ENCODE data around the gene CALML6.
"Not testable (repeated sequence)": the region's sequence is repeated elsewhere in the genome, so short reads cannot be mapped to it uniquely, and the experiment has no call there.

Gene CALML6

DNA sequence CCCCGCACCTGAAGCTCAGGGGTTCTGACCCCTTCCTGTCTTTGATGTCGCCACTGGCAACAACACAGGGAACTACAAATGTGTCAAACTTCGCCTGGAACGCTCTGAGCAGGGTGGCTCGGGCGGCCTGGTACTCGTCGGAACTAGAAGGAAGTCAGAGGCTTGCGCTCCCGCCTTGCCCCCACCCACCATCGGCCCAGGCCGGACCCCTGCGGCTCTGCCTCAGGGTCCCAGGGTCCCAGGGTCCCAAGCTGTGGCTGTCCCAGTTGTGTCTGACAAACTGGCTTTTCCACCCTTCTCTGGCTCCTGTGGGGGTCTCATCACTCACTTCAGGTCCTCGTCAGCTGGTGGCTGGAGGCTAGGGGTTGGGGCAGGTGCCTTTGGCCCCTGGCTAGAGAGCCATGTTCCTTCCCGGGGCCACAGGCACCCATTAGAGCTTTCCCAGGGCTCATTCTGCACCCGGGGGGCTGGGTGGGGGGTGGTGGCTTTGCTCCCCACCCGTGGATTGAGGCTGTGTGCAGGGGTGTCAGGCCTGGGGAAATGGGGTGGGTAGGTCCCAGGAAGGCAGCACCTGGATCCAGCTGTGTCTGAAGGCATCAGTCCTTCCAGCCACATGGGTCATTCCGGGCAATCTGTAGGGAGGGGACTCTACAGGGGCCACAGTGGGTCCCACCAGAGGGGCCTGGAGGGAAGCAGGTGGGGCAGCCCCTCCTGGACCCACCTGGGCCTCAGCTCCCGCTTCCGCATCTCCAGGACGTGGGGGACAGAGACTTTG lies 12.0 kb downstream of the CALML6 start:
- no peak for DNase-seq

DNA sequence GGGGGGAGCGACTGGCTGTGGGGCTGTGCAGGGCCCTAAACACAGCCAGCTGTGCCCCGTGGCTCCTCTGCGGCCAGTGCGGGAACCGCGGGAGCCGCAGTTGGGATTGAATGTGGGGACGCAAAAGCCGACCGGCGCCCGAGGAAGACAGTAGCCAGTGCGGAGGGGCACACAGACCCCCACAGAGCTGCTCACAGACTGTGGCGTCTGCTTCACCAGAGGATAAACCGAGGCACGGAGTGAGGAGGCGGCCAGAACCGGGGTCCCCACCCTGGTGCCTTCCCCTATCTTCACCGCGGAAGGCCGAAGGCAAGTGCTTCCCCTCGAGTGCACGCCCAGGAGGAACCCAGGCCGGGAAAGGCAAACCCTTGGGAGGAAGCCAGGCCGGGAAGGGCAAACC lies 12.7 kb downstream of the CALML6 start:
- DNase-seq, result no peak

DNA sequence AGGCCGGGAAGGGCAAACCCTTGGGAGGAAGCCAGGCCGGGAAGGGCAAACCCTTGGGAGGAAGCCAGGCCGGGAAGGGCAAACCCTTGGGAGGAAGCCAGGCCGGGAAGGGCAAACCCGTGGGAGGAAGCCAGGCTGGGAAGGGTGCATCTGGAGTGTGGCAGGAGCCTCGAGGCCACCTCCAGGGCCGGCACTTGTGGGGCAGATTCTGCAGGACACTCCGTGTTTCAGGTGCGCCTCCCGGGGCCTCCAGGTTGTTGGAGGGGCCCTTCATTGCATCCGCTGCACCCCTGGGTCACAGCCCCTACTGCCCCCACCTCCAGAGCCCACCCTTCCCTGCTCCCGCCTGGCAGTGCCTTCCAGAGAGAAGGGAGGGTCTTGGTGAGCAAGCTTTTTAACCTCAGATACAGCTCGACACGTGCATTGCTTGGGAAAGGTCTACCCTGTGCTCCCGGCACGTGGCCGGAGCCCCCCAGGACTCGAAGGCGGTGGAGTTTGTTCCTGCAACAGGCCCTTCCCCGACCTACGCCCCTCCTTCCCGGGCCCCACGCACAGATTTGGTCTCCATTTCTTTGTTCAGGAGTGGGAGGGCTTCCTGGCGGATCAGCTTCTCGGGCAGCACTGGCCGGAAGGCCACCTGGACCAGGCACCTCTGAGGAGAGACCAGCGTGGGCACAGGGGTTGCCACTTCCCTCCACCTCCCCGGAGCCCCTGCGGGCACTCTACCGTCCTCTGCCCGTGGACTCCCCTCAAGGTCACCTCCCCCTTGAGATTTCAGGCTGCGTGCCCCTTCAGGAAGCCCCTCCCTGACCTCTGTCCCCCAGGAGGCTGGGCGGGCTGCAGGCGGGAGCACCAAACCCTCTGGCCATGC lies 13.4 kb downstream of the CALML6 start:
- DNase-seq, result no peak

DNA sequence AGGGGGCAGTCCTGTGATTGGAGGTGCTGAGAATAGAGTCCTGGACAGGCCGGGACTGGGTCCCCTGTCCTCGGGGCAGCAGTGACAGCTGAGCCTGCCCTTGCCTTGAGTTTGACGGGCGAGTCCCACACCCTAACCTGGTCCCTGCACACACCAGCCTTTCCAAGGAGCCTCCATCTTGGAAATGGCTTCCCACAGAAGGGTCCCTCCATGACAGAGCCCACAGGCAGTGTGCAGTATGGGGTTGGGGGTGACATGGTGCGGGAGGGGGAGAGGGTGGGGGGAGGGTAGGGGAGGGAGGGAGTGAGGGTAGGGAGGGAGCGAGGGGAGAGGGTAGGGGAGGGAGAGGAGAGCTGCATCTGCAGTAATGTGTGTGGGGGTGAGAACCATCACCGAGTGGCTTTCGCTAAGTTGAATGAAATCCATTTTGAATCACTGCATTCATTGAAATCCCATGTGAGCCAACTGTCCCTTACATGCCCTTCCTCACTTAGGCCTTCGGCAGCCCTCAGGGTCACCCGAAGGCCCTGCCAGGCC lies 14.1 kb downstream of the CALML6 start:
- no peak for DNase-seq

DNA sequence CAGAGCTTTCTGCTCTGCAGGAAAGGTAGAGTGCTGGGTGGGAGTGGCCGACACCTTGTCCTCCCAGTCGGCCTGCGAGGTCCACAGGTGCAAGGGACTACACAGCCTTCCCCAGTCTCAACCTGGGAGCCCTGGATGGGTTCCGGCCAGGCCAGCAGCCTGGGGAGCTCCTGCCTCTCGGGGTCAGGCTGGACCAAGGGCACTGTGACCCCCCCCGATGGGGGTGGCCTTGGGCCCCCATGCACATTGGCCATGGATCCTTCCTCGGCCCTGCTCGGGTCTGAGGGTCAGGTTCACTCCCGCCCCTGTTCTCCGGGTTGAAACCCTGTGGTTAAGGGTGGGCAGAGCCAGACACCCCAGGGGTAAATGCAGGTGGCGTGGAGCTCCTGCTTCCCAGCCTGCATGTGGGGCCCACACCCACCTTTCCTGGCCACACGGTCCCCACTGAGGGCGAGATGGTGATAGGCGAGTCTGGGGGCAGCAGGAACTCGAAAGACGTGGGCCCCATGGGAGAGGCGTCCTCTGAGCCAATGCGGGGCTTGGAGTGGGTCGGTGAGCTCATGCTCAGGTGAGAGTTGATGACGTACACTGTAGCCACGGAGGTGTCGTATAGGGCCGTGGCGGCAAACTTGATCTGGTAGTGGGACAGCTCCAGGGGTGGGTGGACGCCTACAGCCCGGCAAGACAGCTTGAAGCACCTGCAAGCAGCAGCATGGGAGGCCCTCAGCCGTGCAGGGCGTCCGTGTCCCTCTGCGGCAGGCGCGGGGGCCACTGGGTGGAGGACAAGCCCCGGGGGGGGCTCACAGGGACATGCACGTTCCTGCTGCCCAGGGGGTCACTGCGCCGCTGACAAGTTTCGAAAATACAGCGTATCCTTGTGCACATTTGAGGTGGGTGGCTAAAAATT lies 14.8 kb downstream of the CALML6 start:
- no peak for DNase-seq

DNA sequence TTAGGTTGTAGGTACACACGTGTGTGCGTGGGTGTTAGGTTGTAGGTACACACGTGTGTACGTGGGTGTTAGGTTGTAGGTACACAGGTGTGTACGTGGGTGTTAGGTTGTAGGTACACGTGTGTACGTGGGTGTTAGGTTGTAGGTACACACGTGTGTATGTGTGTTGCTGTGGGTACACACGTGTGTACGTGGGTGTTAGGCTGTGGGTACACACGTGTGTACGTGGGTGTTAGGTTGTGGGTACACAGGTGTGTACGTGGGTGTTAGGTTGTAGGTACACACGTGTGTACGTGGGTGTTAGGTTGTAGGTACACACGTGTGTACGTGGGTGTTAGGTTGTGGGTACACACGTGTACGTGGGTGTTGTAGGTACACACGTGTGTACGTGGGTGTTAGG lies 19.8 kb downstream of the CALML6 start:
- not testable (repeated sequence) for DNase-seq

DNA sequence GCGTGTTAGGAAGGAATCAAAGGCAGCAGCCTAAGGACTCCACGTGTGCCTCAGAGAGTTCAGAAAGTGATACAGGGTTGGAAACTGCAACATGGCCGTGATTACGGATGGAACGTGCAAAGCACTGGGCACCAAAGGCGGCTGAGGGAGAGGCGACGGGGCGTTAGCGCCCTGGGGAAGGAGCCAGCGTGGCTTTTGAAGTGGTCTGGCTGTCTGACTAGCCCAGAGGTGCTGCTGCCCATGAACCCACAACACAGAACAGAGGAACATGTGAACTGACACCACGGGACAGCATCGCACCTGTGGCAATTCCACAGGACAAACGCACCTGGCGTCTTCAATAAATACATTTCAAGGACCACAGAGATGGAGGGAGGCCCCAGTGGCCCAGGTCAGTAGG lies 22.0 kb downstream of the CALML6 start:
- DNase-seq, result no peak

DNA sequence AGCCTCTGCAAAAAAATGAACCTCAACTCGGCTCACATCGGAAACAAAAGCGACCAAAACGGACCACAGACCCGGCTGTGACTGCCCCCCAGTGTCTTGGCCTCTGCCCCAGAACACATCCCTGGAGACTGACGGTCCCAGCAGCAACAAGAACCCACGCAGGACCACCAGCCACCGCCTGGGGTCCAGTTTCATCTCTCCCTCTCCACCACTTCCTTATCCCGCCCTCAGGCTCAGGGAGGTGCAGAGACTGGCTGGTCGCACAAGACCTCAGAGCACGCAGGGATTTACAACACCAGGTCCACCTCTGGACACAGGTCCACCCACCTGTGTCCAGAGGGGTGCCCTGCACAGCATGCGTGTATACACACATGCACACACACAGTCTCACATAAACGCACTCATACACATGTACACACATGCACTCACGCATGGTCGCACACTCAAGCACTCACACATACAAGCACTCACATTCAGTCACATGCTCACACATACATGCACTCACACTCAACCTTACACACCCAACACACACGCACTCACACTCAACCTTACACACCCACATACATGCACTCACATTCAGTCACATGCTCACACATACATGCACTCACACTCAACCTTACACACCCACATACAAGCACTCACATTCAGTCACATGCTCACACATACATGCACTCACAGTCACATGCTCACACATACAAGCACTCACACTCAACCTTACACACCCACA lies 22.7 kb downstream of the CALML6 start:
- no peak for DNase-seq

DNA sequence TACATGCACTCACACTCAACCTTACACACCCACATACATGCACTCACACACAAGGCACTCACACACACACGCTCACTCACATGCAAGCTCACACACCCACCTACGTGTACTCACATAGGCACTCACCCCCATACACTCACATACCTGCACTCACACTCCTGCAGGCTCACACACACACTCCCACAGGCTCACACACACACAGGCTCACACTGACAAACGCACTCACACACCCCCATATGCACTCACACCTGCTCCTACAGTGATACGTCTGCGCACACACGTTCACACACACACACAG lies 23.2 kb downstream of the CALML6 start:
- no peak for DNase-seq

DNA sequence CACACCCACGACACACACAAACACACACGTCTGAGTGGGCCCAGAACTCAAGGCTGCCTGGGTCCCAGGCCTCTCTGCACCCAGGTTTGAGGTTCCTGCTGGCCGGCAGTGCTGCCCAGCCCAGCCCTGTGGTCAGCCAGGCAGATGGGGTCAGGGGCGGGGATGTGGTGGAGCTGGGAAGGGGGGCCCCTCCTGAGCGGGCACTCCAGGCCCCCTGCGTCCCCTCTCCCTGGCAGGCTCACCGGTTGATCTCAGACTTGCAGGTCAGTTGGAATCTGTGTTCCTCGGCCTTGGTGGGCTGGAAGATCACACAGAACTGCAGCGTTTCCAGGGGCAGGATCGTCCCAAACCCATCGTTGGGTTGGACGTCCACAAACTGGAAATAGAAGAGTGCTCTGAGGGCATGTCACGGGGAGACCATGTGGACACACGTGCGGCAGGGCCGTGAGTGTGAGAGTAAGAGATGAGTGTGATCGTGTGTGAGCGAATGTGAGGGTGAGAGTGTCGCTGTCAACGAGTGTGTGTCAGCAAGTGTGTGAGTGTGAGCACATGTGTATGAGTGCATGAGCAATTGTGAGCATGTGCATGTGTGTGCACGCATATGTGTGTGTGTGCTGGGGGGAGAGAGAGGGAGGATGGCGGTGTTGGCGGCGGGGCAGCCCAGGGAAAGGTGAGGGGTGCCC lies 23.7 kb downstream of the CALML6 start:
- no peak for DNase-seq

DNA sequence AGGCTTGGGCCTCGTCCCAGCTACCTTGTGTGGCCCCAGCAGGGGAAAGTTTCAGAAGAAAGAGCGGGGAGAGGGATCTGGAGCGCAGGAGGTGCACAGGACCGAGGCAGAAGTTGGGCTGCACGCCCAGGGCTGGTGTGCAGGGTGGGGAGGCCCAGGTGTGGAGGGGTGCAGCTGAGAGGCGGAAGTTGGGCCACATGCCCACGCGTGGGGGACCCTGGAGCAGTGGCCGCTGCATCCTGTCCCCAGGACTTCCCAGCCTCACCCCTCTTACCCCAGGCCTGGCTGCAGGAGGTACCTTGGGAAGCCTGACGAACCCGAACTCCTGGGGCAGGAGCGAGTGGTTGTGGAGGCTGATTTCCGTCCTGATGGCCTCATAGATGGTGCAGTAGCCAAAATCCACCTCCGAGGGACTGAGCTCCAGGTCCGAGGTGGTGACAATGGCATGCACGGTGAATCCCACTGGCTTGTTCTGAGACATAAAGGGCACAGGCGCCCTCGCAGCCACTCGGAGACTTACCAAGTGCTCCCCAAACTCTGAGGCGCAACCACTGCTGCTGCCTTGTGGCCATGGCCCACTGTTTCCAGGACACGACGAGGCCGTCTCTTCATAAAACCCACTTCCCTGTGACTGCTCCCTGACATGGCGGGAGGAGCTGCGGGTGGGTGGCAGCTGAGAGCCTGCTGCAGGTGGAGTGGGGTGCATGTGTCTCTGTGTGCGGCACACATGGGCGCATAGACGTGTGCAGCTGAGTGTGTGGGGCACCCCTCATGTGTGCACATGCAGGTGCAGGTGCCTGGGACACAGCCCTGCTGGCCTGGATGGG lies 24.4 kb downstream of the CALML6 start:
- no peak for DNase-seq

DNA sequence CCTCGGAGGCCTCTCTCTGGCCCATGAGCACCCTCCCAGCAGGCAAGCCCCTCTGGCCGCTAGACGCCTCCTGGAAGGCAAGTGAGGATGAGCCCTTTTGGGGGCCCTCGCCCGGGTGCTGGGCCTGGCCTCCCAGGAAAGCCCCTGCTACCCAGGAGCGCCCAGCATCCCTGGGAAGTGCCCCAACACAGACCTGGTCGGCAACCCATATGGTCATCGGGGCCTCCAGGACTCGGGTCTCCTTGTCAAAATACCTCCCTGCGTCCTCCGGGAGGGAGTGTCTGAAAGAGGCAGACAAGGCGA lies 25.0 kb downstream of the CALML6 start:
- DNase-seq, result no peak

DNA sequence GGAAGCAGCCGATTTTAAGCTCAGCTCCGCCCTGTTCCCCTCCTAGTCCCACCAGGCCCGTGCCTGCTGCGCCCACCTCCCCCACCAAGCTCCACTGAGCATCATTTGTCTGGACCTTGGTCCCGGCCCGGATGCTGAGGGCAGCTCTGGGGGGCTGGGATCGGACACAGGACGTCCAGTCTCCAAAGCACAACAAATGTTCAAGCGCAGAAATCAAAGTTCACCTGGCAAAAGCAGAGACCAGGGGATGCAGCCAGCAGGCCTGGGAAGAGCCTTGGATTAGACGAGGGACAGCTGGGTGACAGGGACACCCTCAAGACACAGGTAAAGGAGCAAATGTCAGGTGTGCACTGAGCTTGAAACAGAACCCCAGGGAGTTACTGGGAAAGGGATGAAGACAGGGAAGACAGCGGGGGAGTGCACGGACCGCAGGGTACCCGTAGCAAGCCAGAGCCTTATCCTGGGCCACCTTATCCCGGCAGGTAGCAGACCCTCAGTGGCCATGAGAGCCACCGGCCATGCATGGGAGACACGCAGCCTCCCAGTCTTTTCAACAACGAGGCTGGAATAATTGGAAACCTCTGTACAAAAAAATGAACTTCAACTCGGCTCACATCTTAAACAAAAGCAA lies 26.3 kb downstream of the CALML6 start:
- DNase-seq, result no peak

DNA sequence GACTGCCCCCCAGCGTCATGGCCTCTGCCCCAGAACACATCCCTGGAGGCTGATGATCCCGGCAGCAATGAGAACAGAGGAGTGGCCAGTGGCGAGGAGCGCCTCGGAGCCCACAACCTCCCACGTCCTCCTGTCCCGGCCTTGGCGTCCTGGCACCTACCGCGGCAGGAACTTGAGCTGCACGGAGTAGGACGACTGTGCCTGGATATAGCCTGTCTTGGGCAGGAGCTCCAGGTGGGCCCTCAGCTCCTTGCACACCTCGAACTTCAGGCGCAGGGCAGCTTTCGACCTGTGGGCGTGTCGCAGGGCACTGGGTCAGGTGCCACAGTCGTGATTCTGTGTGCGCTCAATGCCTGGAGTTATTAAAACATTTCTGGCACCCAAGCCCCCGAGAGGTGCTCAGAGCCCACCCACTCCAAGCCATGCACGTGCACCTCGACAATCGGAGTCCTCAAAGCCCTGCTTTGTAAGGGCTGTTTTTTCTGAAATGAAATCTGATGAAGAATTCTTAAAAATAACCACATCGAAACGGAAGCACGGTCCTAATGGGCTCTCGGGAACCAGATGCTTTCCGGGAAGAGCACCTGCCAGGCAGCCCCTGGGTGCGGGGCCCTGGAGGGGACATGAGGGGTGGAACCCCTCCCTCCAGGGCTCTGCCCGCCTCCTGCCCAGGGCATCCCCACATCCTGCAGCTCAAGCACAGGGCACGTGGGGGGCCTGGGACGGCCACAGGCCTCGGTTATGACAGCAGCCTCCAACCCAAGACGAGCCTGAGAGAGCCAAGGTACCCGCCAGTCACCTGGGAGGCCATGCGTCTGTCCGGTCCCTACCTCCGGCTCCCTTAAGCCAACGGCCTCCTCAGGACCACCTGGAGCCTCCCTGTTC lies 27.1 kb downstream of the CALML6 start:
- no peak for DNase-seq

DNA sequence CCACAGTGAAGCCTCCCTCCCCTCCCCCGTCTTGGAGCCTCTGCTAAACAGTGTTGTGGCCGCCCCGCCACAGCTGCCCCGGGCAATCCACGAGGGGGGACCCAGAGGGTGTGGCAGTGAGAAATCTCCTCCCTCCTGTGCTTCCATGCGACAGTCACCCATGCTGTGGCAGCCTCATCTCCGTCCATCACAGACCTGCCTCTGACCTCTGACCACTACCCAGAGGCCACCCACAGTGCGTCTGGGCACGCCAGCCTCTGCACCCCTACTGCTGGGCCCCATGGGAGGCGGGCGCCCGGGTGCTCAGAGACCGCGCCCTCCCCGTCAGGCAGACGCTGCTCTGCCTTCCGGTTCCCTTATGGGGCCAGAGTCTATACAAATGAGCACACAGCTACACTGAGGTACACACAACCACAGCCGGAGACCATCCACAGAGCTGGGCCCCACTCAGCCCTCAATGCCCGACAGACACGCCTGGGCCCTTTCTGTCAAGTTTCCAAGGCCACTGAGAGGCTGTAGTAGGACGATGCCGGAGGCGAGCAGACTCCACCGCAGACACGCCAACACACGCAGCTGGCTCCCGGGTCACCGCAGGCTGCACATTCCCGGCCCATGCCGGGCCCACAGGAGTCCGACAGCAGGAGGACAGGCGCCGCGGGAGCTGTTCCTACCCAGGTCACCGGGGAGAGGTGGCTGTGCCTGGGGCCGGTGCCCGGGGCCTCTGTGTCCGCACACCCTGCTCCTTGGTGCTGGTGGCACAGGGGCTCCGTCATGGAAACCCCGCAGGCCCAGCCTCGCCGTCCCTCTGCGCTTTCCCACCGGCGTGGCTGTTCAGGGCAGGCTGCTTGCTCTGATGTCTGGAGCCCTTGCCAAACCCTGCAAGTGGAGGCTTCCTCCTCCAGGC lies 27.9 kb downstream of the CALML6 start:
- DNase-seq, result no peak

DNA sequence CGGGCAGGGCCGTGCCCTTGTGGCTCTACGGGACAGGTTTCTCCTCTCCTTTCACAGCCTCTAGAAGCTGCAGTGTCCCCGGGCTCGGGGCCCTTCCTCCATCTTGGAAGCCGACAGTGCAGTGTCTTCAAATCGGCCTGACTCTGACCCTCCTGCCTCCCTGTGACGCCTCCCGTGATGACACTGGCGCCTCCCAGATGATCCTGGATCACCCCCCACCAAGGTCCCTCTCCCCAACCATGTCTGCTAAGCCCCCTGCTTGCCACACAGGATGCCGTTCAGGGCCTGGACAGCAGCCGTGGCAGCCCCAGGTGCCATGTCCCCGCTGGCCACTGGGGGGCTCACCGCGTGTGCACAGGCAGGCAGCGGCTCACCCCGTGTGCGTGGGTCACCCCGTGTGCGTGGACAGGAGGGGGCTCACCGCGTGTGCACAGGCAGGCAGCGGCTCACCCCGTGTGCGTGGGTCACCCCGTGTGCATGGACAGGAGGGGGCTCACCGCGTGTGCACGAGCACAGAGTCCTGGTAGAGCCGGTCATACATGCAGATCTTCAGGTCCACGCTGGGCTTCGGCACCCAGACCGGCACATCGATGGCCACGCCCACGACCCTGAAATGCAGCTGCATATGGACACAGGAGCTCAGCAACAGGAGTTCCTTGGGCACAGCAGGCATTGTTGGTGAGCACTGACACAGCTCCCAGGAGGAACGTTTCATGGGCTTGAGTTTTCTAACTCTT lies 28.9 kb downstream of the CALML6 start:
- peak; percentile 54 for DNase-seq

DNA sequence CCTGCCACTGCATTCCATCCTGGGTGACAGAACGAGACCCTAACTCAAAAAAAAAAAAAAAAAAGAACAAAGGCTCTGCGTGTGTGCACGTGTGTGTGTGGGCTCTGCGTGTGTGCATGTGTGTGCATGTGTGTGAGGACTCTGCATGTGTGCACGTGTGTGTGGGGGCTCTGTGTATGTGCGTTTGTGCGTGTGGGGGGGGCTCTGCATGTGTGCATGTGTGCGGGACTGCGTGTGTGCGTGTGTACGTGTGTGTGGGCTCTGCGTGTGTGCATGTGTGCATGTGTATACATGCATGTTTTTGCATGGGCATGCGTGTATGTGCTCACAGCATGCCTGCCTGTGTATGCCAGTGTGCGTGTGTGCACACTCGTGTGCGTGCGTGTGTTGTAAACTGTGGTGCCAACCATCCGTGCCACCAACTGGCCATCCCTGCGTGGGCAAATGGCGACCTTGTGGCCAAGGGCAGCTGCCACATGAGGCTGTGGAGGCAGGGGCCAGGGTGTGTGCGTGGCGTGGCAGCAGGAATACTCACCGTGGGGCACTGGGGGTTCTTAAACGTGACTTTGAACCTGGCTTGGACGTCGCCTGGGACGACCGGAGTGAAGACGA lies 30.8 kb downstream of the CALML6 start:
- DNase-seq, result no peak
